IPS-18c (cell line): ENCODE data around the gene CTNNA1.
"Not testable (repeated sequence)": the region's sequence is repeated elsewhere in the genome, so short reads cannot be mapped to it uniquely, and the experiment has no call there.

Experiments
- H3K4me3 ChIP-seq: 2 replicates; pipeline ENCODE4 v1.7.0; 2013; ENCODE audit warnings: low read depth, mild to moderate bottlenecking, low read length, moderate library complexity; ENCODE audit not compliant: insufficient read depth
- H3K9me3 ChIP-seq: one replicate; pipeline ENCODE4 v1.6.1; 2013; ENCODE audit warnings: mild to moderate bottlenecking, low read length, moderate library complexity; ENCODE audit not compliant: control insufficient read depth, insufficient read depth

CTNNA1 gene

GRCh38 chr5:138889994-138890393, 136.8 kb downstream of the CTNNA1 start:
- Histone ChIP-seq H3K4me3 (no peak overlapping the region), H3K9me3 (peaks cover 8% of the 10 kb centered on the region)

GRCh38 chr5:138890644-138891043, 137.4 kb downstream of the CTNNA1 start:
- H3K9me3 ChIP-seq, result peaks cover 8% of the 10 kb centered on the region
- no peak overlapping the region for H3K4me3 ChIP-seq

GRCh38 chr5:138895918-138896317, 142.7 kb downstream of the CTNNA1 start:
- Histone ChIP-seq H3K4me3 (no peak overlapping the region), H3K9me3 (peaks cover 2% of the 10 kb centered on the region)

GRCh38 chr5:138898299-138898698, 145.1 kb downstream of the CTNNA1 start:
- Histone ChIP-seq H3K4me3 (no peak overlapping the region), H3K9me3 (no peaks in the 10 kb centered on the region)

- Histone ChIP-seq H3K4me3 (no peak overlapping the region), H3K9me3 (no peaks in the 10 kb centered on the region)
Measured at GRCh38 chr5:138898742-138899141, 145.5 kb downstream of the CTNNA1 start.

- H3K9me3 ChIP-seq, result no peaks in the 10 kb centered on the region
- H3K4me3 ChIP-seq, result no peak overlapping the region
Measured at GRCh38 chr5:138900281-138900965, 147.2 kb downstream of the CTNNA1 start.

GRCh38 chr5:138901716-138902115, 148.5 kb downstream of the CTNNA1 start:
- H3K4me3 ChIP-seq, result no peak overlapping the region
- no peaks in the 10 kb centered on the region for H3K9me3 ChIP-seq

- H3K4me3 ChIP-seq, result no peak overlapping the region
Measured at GRCh38 chr5:138903130-138903775, 150.0 kb downstream of the CTNNA1 start.

GRCh38 chr5:138905541-138905940, 152.3 kb downstream of the CTNNA1 start:
- no peak overlapping the region for H3K4me3 ChIP-seq
- H3K9me3 ChIP-seq, result no peaks in the 10 kb centered on the region

More at GRCh38 chr5:138903130-138903775, 150.0 kb downstream of the CTNNA1 start:
- H3K9me3 ChIP-seq, result no peaks in the 10 kb centered on the region

GRCh38 chr5:138909734-138910133, 156.5 kb downstream of the CTNNA1 start:
- Histone ChIP-seq H3K9me3 (no peaks in the 10 kb centered on the region), H3K4me3 (no peak overlapping the region)

GRCh38 chr5:138910546-138911185, 157.4 kb downstream of the CTNNA1 start:
- H3K4me3 ChIP-seq, result no peak overlapping the region
- H3K9me3 ChIP-seq, result no peaks in the 10 kb centered on the region

- Histone ChIP-seq H3K9me3 (no peaks in the 10 kb centered on the region), H3K4me3 (no peak overlapping the region)
Measured at GRCh38 chr5:138911441-138911840, 158.2 kb downstream of the CTNNA1 start.

GRCh38 chr5:138912093-138912492, 158.9 kb downstream of the CTNNA1 start:
- Histone ChIP-seq H3K4me3 (no peak overlapping the region), H3K9me3 (no peaks in the 10 kb centered on the region)

GRCh38 chr5:138913773-138914172, 160.5 kb downstream of the CTNNA1 start:
- no peaks in the 10 kb centered on the region for H3K9me3 ChIP-seq

GRCh38 chr5:138914338-138914737, 161.1 kb downstream of the CTNNA1 start:
- no peak overlapping the region for H3K4me3 ChIP-seq
- H3K9me3 ChIP-seq, result no peaks in the 10 kb centered on the region

More at GRCh38 chr5:138913773-138914172, 160.5 kb downstream of the CTNNA1 start:
- no peak overlapping the region for H3K4me3 ChIP-seq

GRCh38 chr5:138918686-138919085, 165.5 kb downstream of the CTNNA1 start:
- no peak overlapping the region for H3K4me3 ChIP-seq
- H3K9me3 ChIP-seq, result no peaks in the 10 kb centered on the region

GRCh38 chr5:138920181-138920580, 167.0 kb downstream of the CTNNA1 start:
- Histone ChIP-seq H3K4me3 (no peak overlapping the region), H3K9me3 (no peaks in the 10 kb centered on the region)

GRCh38 chr5:138921362-138921761, 168.1 kb downstream of the CTNNA1 start:
- not testable (repeated sequence) for H3K9me3 ChIP-seq

More at GRCh38 chr5:138921362-138921761, 168.1 kb downstream of the CTNNA1 start:
- H3K4me3 ChIP-seq, result not testable (repeated sequence)
